ENCODE measurements around the gene RPP25L.

DNA sequence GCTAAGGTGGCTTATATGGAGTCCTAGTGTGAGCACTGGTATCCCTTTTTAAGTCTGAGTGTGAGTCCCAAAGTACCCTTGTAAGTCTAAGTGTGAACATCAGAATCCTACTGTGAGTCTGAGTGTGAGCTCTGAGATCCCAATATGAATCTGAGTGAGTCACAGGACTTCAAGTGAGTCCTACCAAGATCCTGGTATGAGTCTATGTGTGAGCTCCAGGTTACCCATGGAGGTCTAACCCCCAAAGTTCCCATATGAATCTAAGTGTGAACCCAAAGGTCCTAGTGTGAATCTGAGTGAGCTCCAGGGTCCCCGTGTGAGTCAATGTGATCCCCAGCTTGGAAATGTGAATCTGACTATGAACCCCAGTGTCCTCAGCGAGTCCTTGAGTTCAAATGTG, 24.6 kb downstream of the RPP25L start:
- TF ChIP-seq, protein P1, sequence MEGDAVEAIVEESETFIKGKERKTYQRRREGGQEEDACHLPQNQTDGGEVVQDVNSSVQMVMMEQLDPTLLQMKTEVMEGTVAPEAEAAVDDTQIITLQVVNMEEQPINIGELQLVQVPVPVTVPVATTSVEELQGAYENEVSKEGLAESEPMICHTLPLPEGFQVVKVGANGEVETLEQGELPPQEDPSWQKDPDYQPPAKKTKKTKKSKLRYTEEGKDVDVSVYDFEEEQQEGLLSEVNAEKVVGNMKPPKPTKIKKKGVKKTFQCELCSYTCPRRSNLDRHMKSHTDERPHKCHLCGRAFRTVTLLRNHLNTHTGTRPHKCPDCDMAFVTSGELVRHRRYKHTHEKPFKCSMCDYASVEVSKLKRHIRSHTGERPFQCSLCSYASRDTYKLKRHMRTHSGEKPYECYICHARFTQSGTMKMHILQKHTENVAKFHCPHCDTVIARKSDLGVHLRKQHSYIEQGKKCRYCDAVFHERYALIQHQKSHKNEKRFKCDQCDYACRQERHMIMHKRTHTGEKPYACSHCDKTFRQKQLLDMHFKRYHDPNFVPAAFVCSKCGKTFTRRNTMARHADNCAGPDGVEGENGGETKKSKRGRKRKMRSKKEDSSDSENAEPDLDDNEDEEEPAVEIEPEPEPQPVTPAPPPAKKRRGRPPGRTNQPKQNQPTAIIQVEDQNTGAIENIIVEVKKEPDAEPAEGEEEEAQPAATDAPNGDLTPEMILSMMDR (conservative IDR thresholded peaks at IDR 0.05 in 1 of 2, IDR thresholded peaks at IDR 0.05 in 1 of 2; ENCODE audit: low read depth in 1 of 2, low read length in 2 of 2), result no peak
- no peak for TF ChIP-seq EZH2 (IDR thresholded peaks at IDR 0.05; ENCODE audit: low read length, missing control alignments)

Data from fibroblast of lung (primary cell).